Retinal pigment epithelial cell (primary cell): ENCODE measurements around the gene RCAN3.
"Not testable (repeated sequence)": the region's sequence is repeated elsewhere in the genome, so short reads cannot be mapped to it uniquely, and the experiment has no call there.

ENCODE experiments used
- DNase-seq: peaks from one replicate; pipeline ENCODE4 v3.0.0-alpha.2; 2010; ENCODE audit warnings: low read depth
- H3K4me3 ChIP-seq: 2 replicates; pipeline ENCODE4 v1.5.1; 2011; ENCODE audit warnings: mild to moderate bottlenecking, low read length, control low read depth, moderate library complexity
- CTCF ChIP-seq: conservative IDR thresholded peaks from 2 replicates; pipeline ENCODE4 v1.5.1; 2011; ENCODE audit warnings: low read depth, low read length, control low read depth, inconsistent platforms

RCAN3 gene

GRCh38 chr1:24502709-24503058 is at the start of gene RCAN3:
Gene RCAN3 (plus strand): TSS chr1:24502836. CDS start chr1:24514373, 11,537 bp downstream.
- peak within 1 kb of the TSS; percentile 77 for H3K4me3 ChIP-seq
- DNase-seq = peak; percentile 31

GRCh38 chr1:24452922-24453485 is 49.6 kb upstream of the RCAN3 start:
- DNase-seq = no peak
- no peak for TF ChIP-seq CTCF
- H3K4me3 ChIP-seq = no peak overlapping the region

More at GRCh38 chr1:24502709-24503058, at the start of gene RCAN3:
- no peak for TF ChIP-seq CTCF

GRCh38 chr1:24454673-24455072 is 48.0 kb upstream of the RCAN3 start:
- no peak for DNase-seq

GRCh38 chr1:24455272-24455671 is 47.4 kb upstream of the RCAN3 start:
- no peak overlapping the region for H3K4me3 ChIP-seq
- no peak for TF ChIP-seq CTCF
- no peak for DNase-seq

More at GRCh38 chr1:24454673-24455072, 48.0 kb upstream of the RCAN3 start:
- H3K4me3 ChIP-seq = no peak overlapping the region
- no peak for TF ChIP-seq CTCF

- no peak overlapping the region for H3K4me3 ChIP-seq
- no peak for TF ChIP-seq CTCF
- no peak for DNase-seq
Measured at GRCh38 chr1:24457866-24458265, 44.8 kb upstream of the RCAN3 start.

- DNase-seq = no peak
- TF ChIP-seq CTCF = no peak
- H3K4me3 ChIP-seq = no peak overlapping the region
Measured at GRCh38 chr1:24459551-24460266, 42.9 kb upstream of the RCAN3 start.

- DNase-seq, H3K4me3 ChIP-seq: not testable (repeated sequence)
Measured at GRCh38 chr1:24462128-24462527, 40.5 kb upstream of the RCAN3 start.
